Measurements from ENCODE around the gene PRXL2A.
"Not testable (repeated sequence)": the region's sequence is repeated elsewhere in the genome, so short reads cannot be mapped to it uniquely, and the experiment has no call there.

The PRXL2A gene

DNA sequence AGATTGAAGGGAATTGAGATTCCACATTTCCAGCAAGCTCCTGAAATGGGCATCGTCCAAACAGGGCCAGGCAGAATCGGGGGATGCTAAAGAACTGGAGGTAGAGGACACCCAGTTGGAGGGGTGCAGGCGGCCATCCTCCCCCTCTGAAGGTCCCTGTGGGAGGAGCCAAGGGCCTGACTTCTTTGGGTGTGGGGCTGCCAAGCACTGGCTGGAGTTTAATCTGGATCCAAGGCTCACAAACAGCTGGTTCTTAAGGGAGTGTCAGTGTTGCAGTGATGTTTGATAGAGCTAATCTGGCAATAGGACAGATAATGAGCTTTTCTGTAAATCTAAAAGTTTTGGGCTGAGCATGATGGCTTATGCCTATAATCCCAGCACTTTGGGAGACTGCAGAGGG, 66.6 kb downstream of the PRXL2A start:
- DNase-seq (ENCODE audit: low read depth in 2 of 2) = no peak

DNA sequence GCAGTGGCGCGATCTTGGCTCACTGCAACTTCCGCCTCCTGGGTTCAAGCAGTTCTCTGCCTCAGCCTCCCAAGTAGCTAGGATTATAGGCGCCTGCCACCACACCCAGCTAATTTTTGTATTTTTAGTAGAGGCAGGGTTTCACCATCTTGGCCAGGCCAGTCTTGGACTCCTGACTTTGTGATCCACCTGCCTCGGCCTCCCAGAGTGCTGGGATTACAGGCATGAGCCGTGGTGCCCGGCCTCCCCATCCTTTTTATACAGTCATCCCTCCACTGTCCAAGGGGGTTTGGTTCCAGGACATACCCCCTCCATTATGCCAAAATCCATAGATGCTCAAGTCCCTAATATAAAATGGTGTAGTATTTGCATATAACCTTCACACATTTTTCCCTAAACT, 67.3 kb downstream of the PRXL2A start:
- not testable (repeated sequence) for DNase-seq (ENCODE audit: low read depth in 2 of 2)

DNA sequence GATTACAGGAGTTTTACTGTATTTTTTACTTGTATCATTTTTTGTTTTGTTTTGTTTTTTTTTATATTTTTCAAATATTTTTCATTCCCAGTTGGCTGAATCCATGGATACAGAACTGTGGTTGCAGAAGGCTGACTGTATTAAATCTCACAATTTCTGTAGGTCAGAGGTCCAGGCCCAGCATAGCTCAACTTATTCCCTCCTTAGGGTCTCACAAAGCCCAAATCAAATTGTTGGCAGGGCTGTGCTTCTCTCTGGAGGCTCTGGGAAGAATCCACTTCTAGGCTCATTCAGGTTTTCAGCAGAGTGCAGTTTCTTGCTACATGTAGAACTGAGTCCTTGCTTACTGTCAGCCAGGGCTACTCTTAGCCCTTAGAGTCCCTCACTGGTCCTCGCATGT, 68.3 kb downstream of the PRXL2A start:
- DNase-seq (ENCODE audit: low read depth in 2 of 2) = no peak

GRCh38 chr10:80477813-80478212, 69.5 kb downstream of the PRXL2A start:
- no peak for DNase-seq (ENCODE audit: low read depth in 2 of 2)

DNA sequence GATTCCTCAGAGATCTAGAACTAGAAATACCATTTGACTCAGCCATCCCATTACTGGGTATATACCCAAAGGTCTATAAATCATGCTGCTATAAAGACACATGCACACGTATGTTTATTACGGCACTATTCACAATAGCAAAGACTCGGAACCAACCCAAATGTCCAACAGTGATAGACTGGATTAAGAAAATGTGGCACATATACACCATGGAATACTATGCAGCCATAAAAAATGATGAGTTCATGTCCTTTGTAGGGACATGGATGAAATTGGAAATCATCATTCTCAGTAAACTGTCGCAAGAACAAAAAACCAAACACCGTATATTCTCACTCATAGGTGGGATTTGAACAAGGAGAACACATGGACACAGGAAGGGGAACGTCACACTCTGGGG, 72.0 kb downstream of the PRXL2A start:
- DNase-seq (ENCODE audit: low read depth in 2 of 2) = not testable (repeated sequence)

DNA sequence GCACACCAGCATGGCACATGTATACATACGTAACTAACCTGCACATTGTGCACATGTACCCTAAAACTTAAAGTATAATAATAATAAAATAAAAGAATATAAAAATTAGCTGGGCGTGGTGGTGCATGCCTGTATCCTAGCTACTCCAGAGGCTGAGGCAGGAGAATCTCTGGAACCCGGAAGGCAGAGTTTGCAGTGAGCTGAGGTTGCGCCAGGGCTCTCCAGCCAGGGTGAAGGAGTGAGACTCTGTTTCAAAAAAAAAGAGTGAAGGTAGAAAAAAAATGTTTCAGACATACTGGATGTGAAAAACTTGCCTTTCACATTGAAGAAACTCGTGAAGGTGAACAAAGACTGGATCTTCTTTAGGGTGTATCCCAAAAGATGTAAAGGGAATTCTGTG, 72.5 kb downstream of the PRXL2A start:
- DNase-seq (ENCODE audit: low read depth in 2 of 2) = no peak

GRCh38 chr10:80484243-80484642, 75.9 kb downstream of the PRXL2A start:
- DNase-seq (ENCODE audit: low read depth in 2 of 2) = no peak

DNA sequence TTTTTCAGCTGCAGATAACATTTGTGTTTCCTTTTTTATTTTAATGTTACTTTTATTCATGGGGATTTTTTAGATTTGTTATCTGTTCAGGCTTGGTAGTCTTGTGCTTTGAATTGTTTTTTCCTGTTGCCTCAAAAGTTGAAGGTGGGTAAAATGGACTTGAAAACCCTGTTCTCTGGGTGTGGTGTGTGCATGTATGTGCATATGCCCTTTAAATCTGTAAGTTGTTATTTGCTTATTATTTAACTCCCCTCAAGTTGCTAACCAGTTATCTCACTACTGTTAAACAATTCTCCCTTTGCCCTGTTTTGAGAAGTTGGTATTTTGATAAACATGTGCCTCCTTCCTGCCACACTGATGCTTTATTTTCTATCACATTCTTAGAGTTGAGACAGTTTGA, 76.3 kb downstream of the PRXL2A start:
- DNase-seq (ENCODE audit: low read depth in 2 of 2) = no peak

GRCh38 chr10:80485076-80485945, 77.0 kb downstream of the PRXL2A start:
- no peak for DNase-seq (ENCODE audit: low read depth in 2 of 2)

DNA sequence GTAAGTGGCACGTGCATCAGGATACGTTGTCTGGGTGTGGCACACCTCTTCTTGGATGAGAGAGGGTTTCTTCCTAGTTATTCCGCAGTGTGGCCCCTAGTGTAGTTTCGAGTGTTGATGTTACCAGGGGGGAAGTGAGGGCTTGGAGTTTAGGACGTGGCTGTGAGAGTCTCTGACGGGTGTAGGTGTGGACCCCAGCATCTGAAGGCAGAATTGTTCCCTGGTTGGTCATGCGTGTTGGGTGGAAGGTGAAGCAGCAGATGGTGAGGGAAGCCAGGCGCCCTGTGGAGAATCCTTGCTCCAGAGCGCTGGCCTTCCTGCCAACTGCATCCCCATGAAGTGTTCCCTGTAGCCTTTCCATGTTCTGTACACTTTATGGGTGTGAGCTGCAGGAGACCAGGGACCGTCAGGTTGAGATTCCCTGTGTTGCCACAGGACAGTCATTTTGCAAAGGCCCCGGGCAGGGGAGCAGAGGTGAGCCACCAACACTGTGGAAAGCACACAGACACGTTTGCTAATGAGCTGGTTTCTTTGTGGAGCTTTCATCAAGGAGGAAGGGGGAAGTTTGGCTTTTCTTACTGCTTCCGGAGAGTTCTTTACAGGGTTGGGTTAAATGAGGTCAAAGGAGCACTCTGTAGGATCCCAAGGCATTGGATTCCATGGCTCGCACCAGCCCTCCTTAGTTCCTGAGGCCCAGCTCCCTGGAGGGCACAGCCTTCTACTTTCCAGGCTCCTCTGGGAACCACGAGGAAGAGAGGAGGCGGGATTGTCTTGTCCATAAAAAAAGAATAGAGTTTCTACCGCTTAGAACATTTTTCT, 77.8 kb downstream of the PRXL2A start:
- no peak for DNase-seq (ENCODE audit: low read depth in 2 of 2)

Measured in activated CD4-positive, alpha-beta T cell treated with anti-CD3 and anti-CD28 coated beads for 24 hours (primary cell).